Suprapubic skin (tissue), 4 donors: Measurements from ENCODE around the gene DNHD1.

Experiments
- EP300 ChIP-seq: sonication (generic); formaldehyde crosslinking; IDR thresholded peaks from one replicate; pipeline ENCODE4 v1.6.1; 2017; ENCODE audit warnings: antibody characterized with exemption
- POLR2A ChIP-seq, 2 donors: fragments of 450-650 bp; IDR thresholded peaks; one replicate each; pipeline ENCODE4 v1.6.1; 2017; ENCODE audit warnings: antibody characterized with exemption in 2 of 2, mild to moderate bottlenecking in 2 of 2, moderate library complexity in 2 of 2
- POLR2AphosphoS5 ChIP-seq, 3 donors: sonication (generic); formaldehyde crosslinking; IDR thresholded peaks; one replicate each; pipeline ENCODE4 v1.6.1; 2017; ENCODE audit warnings: antibody characterized with exemption in 3 of 3
- TF ChIP-seq, protein P1 (sequence below), 2 donors: fragments of 200-600 bp in 1 of 2; fragments of 450-650 bp in 1 of 2; sonication (generic) in 1 of 2; IDR thresholded peaks; one replicate each; pipeline ENCODE4 v1.5.1; 2016 to 2019; ENCODE audit warnings: antibody characterized with exemption in 2 of 2, mild to moderate bottlenecking in 1 of 2, moderate library complexity in 1 of 2

DNA sequence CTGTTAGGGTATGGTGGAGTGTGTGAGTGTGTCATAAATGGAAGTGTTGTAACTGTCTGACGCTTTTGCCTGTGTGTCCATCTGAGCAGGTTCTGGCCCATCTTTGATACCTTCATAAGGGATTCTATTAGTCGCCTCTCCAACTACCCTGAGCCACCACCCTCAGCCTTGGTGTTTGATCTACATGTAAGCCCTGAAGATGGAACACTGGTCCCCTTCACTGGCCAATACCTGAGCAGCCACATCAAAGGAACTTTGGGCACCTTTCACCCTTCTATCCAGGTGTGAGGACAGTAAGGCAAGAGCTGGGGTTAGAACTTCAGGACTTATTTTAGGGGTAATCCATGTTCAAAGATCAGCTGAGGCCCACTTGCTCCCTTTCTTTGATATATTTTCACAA, 51.0 kb downstream of the DNHD1 start:
- TF ChIP-seq POLR2AphosphoS5 (IDR thresholded peaks at IDR 0.05) (no peak), POLR2A (IDR thresholded peaks at IDR 0.05) (no peak), EP300 (no peak)
- TF ChIP-seq, protein P1, sequence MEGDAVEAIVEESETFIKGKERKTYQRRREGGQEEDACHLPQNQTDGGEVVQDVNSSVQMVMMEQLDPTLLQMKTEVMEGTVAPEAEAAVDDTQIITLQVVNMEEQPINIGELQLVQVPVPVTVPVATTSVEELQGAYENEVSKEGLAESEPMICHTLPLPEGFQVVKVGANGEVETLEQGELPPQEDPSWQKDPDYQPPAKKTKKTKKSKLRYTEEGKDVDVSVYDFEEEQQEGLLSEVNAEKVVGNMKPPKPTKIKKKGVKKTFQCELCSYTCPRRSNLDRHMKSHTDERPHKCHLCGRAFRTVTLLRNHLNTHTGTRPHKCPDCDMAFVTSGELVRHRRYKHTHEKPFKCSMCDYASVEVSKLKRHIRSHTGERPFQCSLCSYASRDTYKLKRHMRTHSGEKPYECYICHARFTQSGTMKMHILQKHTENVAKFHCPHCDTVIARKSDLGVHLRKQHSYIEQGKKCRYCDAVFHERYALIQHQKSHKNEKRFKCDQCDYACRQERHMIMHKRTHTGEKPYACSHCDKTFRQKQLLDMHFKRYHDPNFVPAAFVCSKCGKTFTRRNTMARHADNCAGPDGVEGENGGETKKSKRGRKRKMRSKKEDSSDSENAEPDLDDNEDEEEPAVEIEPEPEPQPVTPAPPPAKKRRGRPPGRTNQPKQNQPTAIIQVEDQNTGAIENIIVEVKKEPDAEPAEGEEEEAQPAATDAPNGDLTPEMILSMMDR (IDR thresholded peaks at IDR 0.05), result no peak
